ENCODE data around the gene ZSCAN22. TPM values are rescaled to one million over a fixed set of nuclear protein-coding genes. Genes with fewer than 3 reads are reported as not detected.

ZSCAN22 gene
- total RNA-seq, 1 experiment from 2014 or later: 3.2 TPM

- CTCF ChIA-PET: interaction anchor here (0.6 kb wide), 1 partner anchor 209 kb away, joined by 4 read pairs; no protein-coding TSS in a partner anchor
- POLR2A ChIA-PET (ENCODE audit: low non-redundant PET): interaction anchor here (0.6 kb wide), 1 partner anchor 31 kb away, joined by 3 read pairs; no protein-coding TSS in a partner anchor
- no peak for DNase-seq (ENCODE audit: low spot score)
- Histone ChIP-seq H3K27ac (ENCODE audit: low read depth, low read length, poor library complexity, severe bottlenecking) (peak overlapping the region; percentile 87), H3K4me1 (ENCODE audit: insufficient read depth, low read length, poor library complexity, severe bottlenecking) (peaks cover 8% of the 10 kb centered on the region), H3K36me3 (ENCODE audit: insufficient read depth, low read length, poor library complexity, severe bottlenecking) (peaks cover 38% of the 10 kb centered on the region), H3K4me3 (ENCODE audit: low read depth, low read length, poor library complexity, severe bottlenecking) (peak overlapping the region; percentile 83), H3K9me3 (ENCODE audit: low read depth, low read length, poor library complexity, severe bottlenecking) (no peaks in the 10 kb centered on the region), H3K27me3 (replicated peaks; ENCODE audit: insufficient read depth, low read depth, low read length, poor library complexity) (no peaks in the 10 kb centered on the region)
- no TSS peak for BruUV-seq (replicated peaks)
- intact Hi-C loops (cut with micrococcal nuclease; ENCODE audit: unreplicated experiment): loop anchor here (2.0 kb wide), 2 partner anchors 26 to 76 kb away; partner anchors contain the start of genes ZNF8 and ZNF837
- TF ChIP-seq EZH2 (IDR thresholded peaks at IDR 0.05; ENCODE audit: borderline replicate concordance, low read depth, low read length, poor library complexity, severe bottlenecking) (no peak), CTCF (conservative IDR thresholded peaks at IDR 0.05; ENCODE audit: low read depth, low read length) (no peak)
These were observed 22.1 kb upstream of the ZSCAN22 start for GRCh38 chr19:58304748-58305064.

- no peak for TF ChIP-seq CTCF (conservative IDR thresholded peaks at IDR 0.05; ENCODE audit: low read depth, low read length)
- TF ChIP-seq EZH2 (IDR thresholded peaks at IDR 0.05; ENCODE audit: borderline replicate concordance, low read depth, low read length, poor library complexity, severe bottlenecking): no peak
- Histone ChIP-seq H3K27ac (ENCODE audit: low read depth, low read length, poor library complexity, severe bottlenecking) (peak within 1 kb of the TSS; percentile 87), H3K4me3 (ENCODE audit: low read depth, low read length, poor library complexity, severe bottlenecking) (peak within 1 kb of the TSS; percentile 83), H3K36me3 (ENCODE audit: insufficient read depth, low read length, poor library complexity, severe bottlenecking) (peaks cover 38% of the 10 kb centered on the region), H3K4me1 (ENCODE audit: insufficient read depth, low read length, poor library complexity, severe bottlenecking) (peaks cover 8% of the 10 kb centered on the region), H3K9me3 (ENCODE audit: low read depth, low read length, poor library complexity, severe bottlenecking) (no peaks in the 10 kb centered on the region), H3K27me3 (replicated peaks; ENCODE audit: insufficient read depth, low read depth, low read length, poor library complexity) (no peaks in the 10 kb centered on the region)
- DNase-seq (ENCODE audit: low spot score): peak; percentile 99
- no TSS peak for BruUV-seq (replicated peaks)
- intact Hi-C loops (cut with micrococcal nuclease; ENCODE audit: unreplicated experiment): loop anchor here (2.0 kb wide), 2 partner anchors 26 to 76 kb away; partner anchors contain the start of genes ZNF8 and ZNF837
- ChIA-PET CTCF (interaction anchor here (0.6 kb wide), 2 partner anchors 209 to 900 kb away, joined by 4 to 6 read pairs; no protein-coding TSS in a partner anchor), POLR2A (ENCODE audit: low non-redundant PET) (no interaction called here)
These were observed 21.5 kb upstream of the ZSCAN22 start, which contains the start of gene ERVK3-1 for GRCh38 chr19:58305065-58305931. TSS of gene ERVK3-1 (plus strand) at chr19:58305377. CDS start at chr19:58312169, 6,792 bp downstream.

GRCh38 chr19:58305932-58306323, 20.9 kb upstream of the ZSCAN22 start:
- Histone ChIP-seq H3K4me1 (ENCODE audit: insufficient read depth, low read length, poor library complexity, severe bottlenecking) (peaks cover 8% of the 10 kb centered on the region), H3K9me3 (ENCODE audit: low read depth, low read length, poor library complexity, severe bottlenecking) (no peaks in the 10 kb centered on the region), H3K4me3 (ENCODE audit: low read depth, low read length, poor library complexity, severe bottlenecking) (peak overlapping the region; percentile 83), H3K27ac (ENCODE audit: low read depth, low read length, poor library complexity, severe bottlenecking) (peak overlapping the region; percentile 87), H3K36me3 (ENCODE audit: insufficient read depth, low read length, poor library complexity, severe bottlenecking) (peaks cover 33% of the 10 kb centered on the region), H3K27me3 (replicated peaks; ENCODE audit: insufficient read depth, low read depth, low read length, poor library complexity) (no peaks in the 10 kb centered on the region)
- no peak for TF ChIP-seq CTCF (conservative IDR thresholded peaks at IDR 0.05; ENCODE audit: low read depth, low read length)
- TF ChIP-seq EZH2 (IDR thresholded peaks at IDR 0.05; ENCODE audit: borderline replicate concordance, low read depth, low read length, poor library complexity, severe bottlenecking): no peak
- intact Hi-C loops (cut with micrococcal nuclease; ENCODE audit: unreplicated experiment): loop anchor here (2.0 kb wide), 2 partner anchors 27 to 75 kb away; partner anchors contain the start of genes ZNF8 and ZNF837
- no peak for DNase-seq (ENCODE audit: low spot score)
- ChIA-PET POLR2A (ENCODE audit: low non-redundant PET) (no interaction called here), CTCF (no interaction called here)
- BruUV-seq (replicated peaks): no TSS peak

Data from A673 (cell line).